D721Med (cell line): ENCODE measurements around the gene PHF21A.

Experiments
- DNase-seq: peaks from one replicate; pipeline ENCODE4 v3.0.0; 2011; ENCODE audit warnings: low spot score; ENCODE audit not compliant: insufficient read length
- FAIRE-seq: peaks from 2 replicates; lab custom pipeline; 2011; peaks lifted over from hg19 to GRCh38; lab: Jason Lieb, UNC
- CTCF ChIP-seq: IDR thresholded peaks from 2 replicates; pipeline ENCODE4 v1.5.1; 2012; ENCODE audit warnings: mild to moderate bottlenecking, control low read depth; ENCODE audit not compliant: insufficient read depth; ENCODE audit errors: missing control alignments

Gene PHF21A

GRCh38 chr11:46075168-46075567 lies 46.1 kb downstream of the PHF21A start:
- DNase-seq (no peak), FAIRE-seq (no peak)
- TF ChIP-seq CTCF, result no peak

- FAIRE-seq (no peak), DNase-seq (no peak)
- no peak for TF ChIP-seq CTCF
Measured at GRCh38 chr11:46073632-46074031, 47.6 kb downstream of the PHF21A start.

- FAIRE-seq (no peak), DNase-seq (no peak)
- no peak for TF ChIP-seq CTCF
Measured at GRCh38 chr11:46072172-46072964, 48.9 kb downstream of the PHF21A start.

- DNase-seq (no peak), FAIRE-seq (no peak)
- no peak for TF ChIP-seq CTCF
Measured at GRCh38 chr11:46071091-46071490, 50.2 kb downstream of the PHF21A start.

GRCh38 chr11:46069595-46069994 lies 51.7 kb downstream of the PHF21A start:
- DNase-seq, result no peak
- TF ChIP-seq CTCF, result no peak
- no peak for FAIRE-seq

GRCh38 chr11:46066335-46066734 lies 54.9 kb downstream of the PHF21A start:
- FAIRE-seq (no peak), DNase-seq (no peak)
- TF ChIP-seq CTCF, result no peak

GRCh38 chr11:46065681-46066080 lies 55.6 kb downstream of the PHF21A start:
- no peak for TF ChIP-seq CTCF
- FAIRE-seq, result no peak
- DNase-seq, result no peak
